Left colon (tissue), 2 donors: ENCODE data around the gene PTPRD. TPM values are rescaled to one million over a fixed set of nuclear protein-coding genes. Genes with fewer than 3 reads are reported as not detected.
A peak's percentile ranks its signal among the peaks of the same experiment; 100 is the strongest.
"Not testable (repeated sequence)": the region's sequence is repeated elsewhere in the genome, so short reads cannot be mapped to it uniquely, and the experiment has no call there.

Source experiments
- ATAC-seq: fragments of 200-7000 bp; cut with Tn5 transposase; one replicate; pipeline ENCODE4 v1.9.1; 2020; ENCODE audit warnings: mild to moderate bottlenecking, moderate library complexity
- DNase-seq, 2 donors: peaks; one replicate each; pipeline ENCODE4 v3.0.0-alpha.2; 2020
- intact Hi-C, 2 donors: fragments of 100-400 bp; cut with DNase I in 1 of 2; cut with micrococcal nuclease in 1 of 2; formaldehyde crosslinking; loops; one replicate each; pipeline versions ENCODE4 v1.11.2 to v1.14.0; 2022; cut with DNase I, micrococcal nuclease
- total RNA-seq, 2 donors: library from RNA; stranded (reverse); fragmentation: NEBNext Ultra II Directional; extraction: Animal tissue kit (Norgen Biotek cat#: 25700); gene quantifications; one replicate each; pipeline ENCODE4 v1.2.1, GENCODE V29; 2021
- donor health status: DM: no; HTN: no; CAD: no.
- donor health status: DM: yes; HTN: yes; CAD: no.

PTPRD gene
- total RNA-seq, 2 donors from 2014 or later = 95.1 to 107 TPM

DNA sequence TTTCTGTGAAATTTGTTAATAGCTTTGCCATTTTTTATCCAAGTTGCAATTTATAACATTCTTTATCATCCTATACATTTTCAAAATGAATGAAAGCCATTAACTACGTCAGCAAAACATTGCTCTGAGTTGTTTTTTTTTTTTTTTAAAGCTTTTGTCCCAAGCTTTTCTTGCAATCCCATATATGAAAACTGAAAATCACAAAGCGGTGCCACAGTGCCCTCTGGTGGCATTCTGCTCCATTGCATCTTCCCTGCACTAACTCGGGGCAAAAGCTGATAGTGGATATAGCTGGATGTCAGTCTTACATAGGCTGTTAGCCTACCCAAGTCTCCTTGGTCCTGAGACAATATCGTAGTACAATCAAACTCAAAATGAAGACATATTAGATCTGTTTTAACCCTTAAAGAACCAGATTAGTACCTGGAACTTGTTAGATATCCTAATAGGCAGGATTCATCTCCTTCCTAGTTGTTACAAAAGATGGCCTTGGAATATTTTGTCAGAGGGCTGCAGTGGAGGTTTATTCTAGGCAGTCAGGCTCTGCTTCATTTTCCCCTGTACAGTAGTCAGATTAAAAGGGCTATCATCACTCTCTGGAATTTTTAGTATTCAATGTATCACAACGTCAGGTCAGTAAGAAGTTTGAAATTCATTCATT, 669.9 kb downstream of the PTPRD start:
- peak; percentile 23 to 57 for DNase-seq
- intact Hi-C loops = no loop called here
- ATAC-seq = peak; percentile 58

DNA sequence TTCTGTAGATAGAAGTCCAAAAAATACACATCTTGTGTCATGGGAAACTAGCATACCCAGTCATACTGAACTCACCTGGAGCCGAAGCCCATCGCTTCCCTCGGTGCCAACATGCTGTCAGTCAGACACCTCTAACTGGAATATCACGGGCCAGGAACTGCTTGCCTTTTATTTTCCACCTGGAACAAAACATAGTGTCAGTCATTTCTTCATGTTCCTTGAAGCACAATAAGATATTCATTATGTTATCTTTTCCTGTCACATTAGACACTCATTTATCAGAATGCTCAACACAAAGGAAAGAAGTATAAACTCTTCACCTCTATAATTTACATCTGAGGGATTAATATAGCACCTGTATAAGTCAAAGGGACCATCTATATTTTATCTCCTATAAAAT, 674.4 kb downstream of the PTPRD start:
- intact Hi-C loops = no loop called here
- ATAC-seq = no peak
- DNase-seq = no peak

DNA sequence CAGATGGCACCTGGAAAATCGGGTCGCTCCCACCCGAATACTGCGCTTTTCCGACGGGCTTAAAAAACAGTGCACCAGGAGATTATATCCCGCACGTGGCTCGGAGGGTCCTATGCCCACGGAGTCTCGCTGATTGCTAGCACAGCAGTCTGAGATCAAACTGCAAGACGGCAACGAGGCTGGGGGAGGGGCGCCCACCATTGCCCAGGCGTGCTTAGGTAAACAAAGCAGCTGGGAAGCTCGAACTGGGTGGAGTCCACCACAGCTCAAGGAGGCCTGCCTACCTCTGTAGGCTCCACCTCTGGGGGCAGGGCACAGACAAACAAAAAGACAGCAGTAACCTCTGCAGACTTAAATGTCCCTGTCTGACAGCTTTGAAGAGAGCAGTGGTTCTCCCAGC, 681.3 kb downstream of the PTPRD start:
- ATAC-seq, intact Hi-C loops, DNase-seq: not testable (repeated sequence)

GRCh38 chr9:9924376-9924775, 688.4 kb downstream of the PTPRD start:
- no peak for ATAC-seq
- intact Hi-C loops = no loop called here
- no peak for DNase-seq

DNA sequence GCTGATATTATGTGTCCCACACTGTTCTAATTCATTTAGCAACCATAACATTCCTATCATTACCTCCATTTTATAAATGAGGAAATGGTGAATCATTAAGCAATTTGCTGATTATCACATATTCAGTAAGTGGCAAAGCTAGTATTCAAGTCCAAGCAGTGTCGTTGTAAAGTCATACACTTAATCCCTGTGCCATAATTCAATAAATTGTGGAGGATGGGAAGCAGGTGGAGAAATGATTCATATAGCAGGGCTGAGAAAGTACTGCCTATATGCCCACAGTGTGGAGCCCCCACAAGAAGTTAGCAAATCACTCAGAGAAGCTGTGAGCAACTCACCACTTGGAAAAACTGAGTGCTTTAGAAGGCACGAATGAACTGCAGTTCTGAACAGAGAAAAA, 691.0 kb downstream of the PTPRD start:
- ATAC-seq (no peak), DNase-seq (no peak)
- intact Hi-C loops = no loop called here

GRCh38 chr9:9920425-9921060, 692.3 kb downstream of the PTPRD start:
- ATAC-seq (no peak), DNase-seq (no peak)
- intact Hi-C loops = no loop called here

- no peak for DNase-seq
- no peak for ATAC-seq
- intact Hi-C loops = no loop called here
Observed at GRCh38 chr9:9919174-9919775, 693.5 kb downstream of the PTPRD start.

GRCh38 chr9:9917400-9917799, 695.4 kb downstream of the PTPRD start:
- intact Hi-C loops = no loop called here
- ATAC-seq (no peak), DNase-seq (no peak)

GRCh38 chr9:9914174-9914573, 698.6 kb downstream of the PTPRD start:
- no peak for DNase-seq
- intact Hi-C loops = no loop called here

GRCh38 chr9:9913276-9913832, 699.4 kb downstream of the PTPRD start:
- no peak for DNase-seq
- no peak for ATAC-seq
- intact Hi-C loops = no loop called here

More at GRCh38 chr9:9914174-9914573, 698.6 kb downstream of the PTPRD start:
- ATAC-seq = no peak

DNA sequence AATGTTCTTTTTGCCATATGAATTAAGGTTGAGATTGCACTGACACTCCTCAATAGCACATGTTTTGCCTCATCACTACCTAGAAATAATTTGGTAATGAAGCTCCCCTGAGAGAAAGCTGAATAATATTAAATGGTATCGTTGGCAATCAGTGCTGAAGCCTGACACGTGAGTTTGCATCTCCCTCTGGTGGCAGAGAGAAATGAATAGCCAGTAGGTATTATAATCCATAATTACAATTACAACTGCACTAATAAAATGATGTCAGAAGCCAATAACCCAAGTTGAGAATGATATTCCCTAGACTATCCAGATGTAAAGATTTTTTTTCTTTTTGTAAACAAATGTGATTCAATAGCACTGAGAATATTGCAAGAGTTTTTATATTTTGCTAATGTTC, 700.3 kb downstream of the PTPRD start:
- no peak for ATAC-seq
- intact Hi-C loops = no loop called here
- no peak for DNase-seq

GRCh38 chr9:9905736-9906135, 707.1 kb downstream of the PTPRD start:
- intact Hi-C loops = no loop called here
- no peak for DNase-seq
- ATAC-seq = no peak

- intact Hi-C loops = no loop called here
- ATAC-seq (no peak), DNase-seq (no peak)
Observed at GRCh38 chr9:9904041-9904440, 708.8 kb downstream of the PTPRD start.

GRCh38 chr9:9901624-9902023, 711.2 kb downstream of the PTPRD start:
- intact Hi-C loops = no loop called here
- DNase-seq (no peak), ATAC-seq (no peak)

DNA sequence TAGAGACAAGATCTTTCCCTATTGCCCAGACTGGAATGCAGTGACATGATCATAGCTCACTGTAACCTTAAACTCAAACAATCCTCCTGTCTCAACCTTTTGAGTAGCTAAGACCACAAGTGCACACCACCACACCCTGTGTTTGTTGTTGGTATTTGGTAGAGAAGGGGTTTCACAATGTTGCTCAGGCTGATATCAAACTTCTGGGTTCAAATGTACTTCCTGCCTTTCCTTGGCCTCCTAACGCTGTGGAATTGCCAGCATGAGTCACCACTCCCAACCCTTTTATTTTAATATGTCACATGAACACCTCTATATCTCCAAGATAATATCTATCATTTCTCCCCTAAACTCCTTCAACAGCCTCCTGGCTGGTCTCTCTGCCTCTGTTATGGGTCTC, 719.0 kb downstream of the PTPRD start:
- DNase-seq (no peak), ATAC-seq (no peak)
- intact Hi-C loops = no loop called here

GRCh38 chr9:9892217-9892616, 720.6 kb downstream of the PTPRD start:
- intact Hi-C loops = no loop called here

GRCh38 chr9:9881692-9882091, 731.1 kb downstream of the PTPRD start:
- intact Hi-C loops = no loop called here
- ATAC-seq = no peak
- DNase-seq = no peak

More at GRCh38 chr9:9892217-9892616, 720.6 kb downstream of the PTPRD start:
- ATAC-seq (no peak), DNase-seq (no peak)

- intact Hi-C loops = no loop called here
- DNase-seq (no peak), ATAC-seq (no peak)
Observed at GRCh38 chr9:9874270-9874669, 738.5 kb downstream of the PTPRD start.

DNA sequence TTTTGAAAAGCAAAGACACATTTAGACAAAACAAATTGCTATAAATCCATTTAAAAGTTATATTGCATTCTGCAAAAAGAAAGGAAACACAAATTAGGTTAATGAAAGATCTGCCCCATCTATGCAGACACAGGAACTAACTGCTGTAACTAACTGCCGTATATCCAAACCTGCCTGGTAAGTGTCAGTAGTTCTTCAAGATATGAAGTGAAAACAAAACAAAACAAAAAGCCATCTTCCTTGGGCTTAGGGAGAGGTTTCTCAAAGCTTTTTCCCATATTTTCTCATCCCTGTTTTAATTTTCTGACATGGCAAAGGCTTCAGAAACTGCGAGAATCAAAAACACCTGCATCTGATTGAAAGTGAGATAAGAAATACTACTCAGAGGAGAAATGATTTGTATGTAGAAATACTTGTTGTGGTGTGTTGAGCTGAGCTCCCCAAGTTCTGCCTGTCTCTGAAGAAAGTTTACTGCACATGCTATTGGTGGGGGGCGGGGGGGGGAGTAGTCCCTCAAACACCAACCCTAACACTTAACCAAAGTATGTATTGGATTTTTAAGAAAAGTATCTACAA, 750.5 kb downstream of the PTPRD start:
- intact Hi-C loops = no loop called here
- ATAC-seq (no peak), DNase-seq (no peak)
